ENCODE data around the gene CBLN3.
A peak's percentile ranks its signal among the peaks of the same experiment; 100 is the strongest.
"Not testable (repeated sequence)": the region's sequence is repeated elsewhere in the genome, so short reads cannot be mapped to it uniquely, and the experiment has no call there.

The CBLN3 gene

GRCh38 chr14:24458736-24459135, 29.3 kb upstream of the CBLN3 start:
- H3K4me3 ChIP-seq (ENCODE audit: low read depth, low read length), result no peak overlapping the region
- H3K4me1 ChIP-seq (ENCODE audit: control insufficient read depth, insufficient read depth, low read length), result no peaks in the 10 kb centered on the region
- peaks cover 14% of the 10 kb centered on the region for H3K9me3 ChIP-seq (ENCODE audit: control insufficient read depth, insufficient read depth, low read depth, low read length)
- H3K36me3 ChIP-seq (ENCODE audit: control insufficient read depth, insufficient read depth, low read length), result no peaks in the 10 kb centered on the region
- H3K9ac ChIP-seq (ENCODE audit: low read length), result no peak overlapping the region
- no peak overlapping the region for H3K27ac ChIP-seq (ENCODE audit: low read depth, low read length)
- H3K27me3 ChIP-seq (ENCODE audit: control insufficient read depth, insufficient read depth, low read length), result no peaks in the 10 kb centered on the region

- no peak overlapping the region for H3K4me3 ChIP-seq (ENCODE audit: low read depth, low read length)
- no peaks in the 10 kb centered on the region for H3K36me3 ChIP-seq (ENCODE audit: control insufficient read depth, insufficient read depth, low read length)
- no peak overlapping the region for H3K9ac ChIP-seq (ENCODE audit: low read length)
- no peaks in the 10 kb centered on the region for H3K4me1 ChIP-seq (ENCODE audit: control insufficient read depth, insufficient read depth, low read length)
- no peak overlapping the region for H3K27ac ChIP-seq (ENCODE audit: low read depth, low read length)
- H3K27me3 ChIP-seq (ENCODE audit: control insufficient read depth, insufficient read depth, low read length), result no peaks in the 10 kb centered on the region
- H3K9me3 ChIP-seq (ENCODE audit: control insufficient read depth, insufficient read depth, low read depth, low read length), result peaks cover 24% of the 10 kb centered on the region
Measured at GRCh38 chr14:24456980-24457379, 27.5 kb upstream of the CBLN3 start.

- not testable (repeated sequence) for H3K9ac ChIP-seq (ENCODE audit: low read length); H3K4me1 ChIP-seq (ENCODE audit: control insufficient read depth, insufficient read depth, low read length); H3K4me3 ChIP-seq (ENCODE audit: low read depth, low read length); H3K27me3 ChIP-seq (ENCODE audit: control insufficient read depth, insufficient read depth, low read length); H3K27ac ChIP-seq (ENCODE audit: low read depth, low read length); H3K36me3 ChIP-seq (ENCODE audit: control insufficient read depth, insufficient read depth, low read length)
- peaks cover 19% of the 10 kb centered on the region; the same call in 1 of the 2 replicates for H3K9me3 ChIP-seq (ENCODE audit: control insufficient read depth, insufficient read depth, low read depth, low read length)
Measured at GRCh38 chr14:24450828-24451227, 21.4 kb upstream of the CBLN3 start.

- no peaks in the 10 kb centered on the region for H3K9me3 ChIP-seq (ENCODE audit: control insufficient read depth, insufficient read depth, low read depth, low read length)
- peak overlapping the region; percentile 85 for H3K4me3 ChIP-seq (ENCODE audit: low read depth, low read length)
- peak overlapping the region; percentile 65 for H3K9ac ChIP-seq (ENCODE audit: low read length)
- H3K27me3 ChIP-seq (ENCODE audit: control insufficient read depth, insufficient read depth, low read length), result no peaks in the 10 kb centered on the region
- no peaks in the 10 kb centered on the region for H3K4me1 ChIP-seq (ENCODE audit: control insufficient read depth, insufficient read depth, low read length)
- H3K36me3 ChIP-seq (ENCODE audit: control insufficient read depth, insufficient read depth, low read length), result peaks cover 32% of the 10 kb centered on the region
- H3K27ac ChIP-seq (ENCODE audit: low read depth, low read length), result peak overlapping the region; percentile 39; the same call in 1 of the 2 replicates
Measured at GRCh38 chr14:24443053-24443665, 13.7 kb upstream of the CBLN3 start.

- Histone ChIP-seq H3K36me3 (ENCODE audit: control insufficient read depth, insufficient read depth, low read length) (peaks cover 40% of the 10 kb centered on the region), H3K4me1 (ENCODE audit: control insufficient read depth, insufficient read depth, low read length) (no peaks in the 10 kb centered on the region), H3K9ac (ENCODE audit: low read length) (peak within 1 kb of the TSS; percentile 94), H3K27ac (ENCODE audit: low read depth, low read length) (peak within 1 kb of the TSS; percentile 88), H3K9me3 (ENCODE audit: control insufficient read depth, insufficient read depth, low read depth, low read length) (no peaks in the 10 kb centered on the region), H3K27me3 (ENCODE audit: control insufficient read depth, insufficient read depth, low read length) (no peaks in the 10 kb centered on the region), H3K4me3 (ENCODE audit: low read depth, low read length) (peak within 1 kb of the TSS; percentile 85)
Measured at GRCh38 chr14:24442240-24443052, 13.0 kb upstream of the CBLN3 start, which contains the start of gene SDR39U1. TSS of gene SDR39U1 (minus strand) at chr14:24442776. CDS start at chr14:24442769, 7 bp downstream.

GRCh38 chr14:24441904-24442239, 12.4 kb upstream of the CBLN3 start:
- H3K27me3 ChIP-seq (ENCODE audit: control insufficient read depth, insufficient read depth, low read length), result no peaks in the 10 kb centered on the region
- H3K9ac ChIP-seq (ENCODE audit: low read length), result peak overlapping the region; percentile 94
- no peaks in the 10 kb centered on the region for H3K9me3 ChIP-seq (ENCODE audit: control insufficient read depth, insufficient read depth, low read depth, low read length)
- peak overlapping the region; percentile 85 for H3K4me3 ChIP-seq (ENCODE audit: low read depth, low read length)
- peak overlapping the region; percentile 88; the same call in 1 of the 2 replicates for H3K27ac ChIP-seq (ENCODE audit: low read depth, low read length)
- H3K36me3 ChIP-seq (ENCODE audit: control insufficient read depth, insufficient read depth, low read length), result peaks cover 45% of the 10 kb centered on the region
- no peaks in the 10 kb centered on the region for H3K4me1 ChIP-seq (ENCODE audit: control insufficient read depth, insufficient read depth, low read length)

- H3K4me3 ChIP-seq (ENCODE audit: low read depth, low read length), result peak overlapping the region; percentile 85
- H3K36me3 ChIP-seq (ENCODE audit: control insufficient read depth, insufficient read depth, low read length), result peaks cover 47% of the 10 kb centered on the region
- no peaks in the 10 kb centered on the region for H3K4me1 ChIP-seq (ENCODE audit: control insufficient read depth, insufficient read depth, low read length)
- no peaks in the 10 kb centered on the region for H3K27me3 ChIP-seq (ENCODE audit: control insufficient read depth, insufficient read depth, low read length)
- no peaks in the 10 kb centered on the region for H3K9me3 ChIP-seq (ENCODE audit: control insufficient read depth, insufficient read depth, low read depth, low read length)
- no peak overlapping the region for H3K27ac ChIP-seq (ENCODE audit: low read depth, low read length)
- peak overlapping the region; percentile 94 for H3K9ac ChIP-seq (ENCODE audit: low read length)
Measured at GRCh38 chr14:24441485-24441884, 12.0 kb upstream of the CBLN3 start.

GRCh38 chr14:24440606-24441399, 11.3 kb upstream of the CBLN3 start:
- Histone ChIP-seq H3K9ac (ENCODE audit: low read length) (no peak overlapping the region), H3K4me1 (ENCODE audit: control insufficient read depth, insufficient read depth, low read length) (no peaks in the 10 kb centered on the region), H3K36me3 (ENCODE audit: control insufficient read depth, insufficient read depth, low read length) (peaks cover 52% of the 10 kb centered on the region)

GRCh38 chr14:24439830-24440605, 10.6 kb upstream of the CBLN3 start:
- no peak overlapping the region for H3K9ac ChIP-seq (ENCODE audit: low read length)

More at GRCh38 chr14:24440606-24441399, 11.3 kb upstream of the CBLN3 start:
- H3K27me3 ChIP-seq (ENCODE audit: control insufficient read depth, insufficient read depth, low read length), result no peaks in the 10 kb centered on the region
- no peak overlapping the region for H3K27ac ChIP-seq (ENCODE audit: low read depth, low read length)
- H3K9me3 ChIP-seq (ENCODE audit: control insufficient read depth, insufficient read depth, low read depth, low read length), result no peaks in the 10 kb centered on the region
- H3K4me3 ChIP-seq (ENCODE audit: low read depth, low read length), result no peak overlapping the region

GRCh38 chr14:24439257-24439656, 9.8 kb upstream of the CBLN3 start:
- H3K27me3 ChIP-seq (ENCODE audit: control insufficient read depth, insufficient read depth, low read length), result no peaks in the 10 kb centered on the region
- no peak overlapping the region for H3K9ac ChIP-seq (ENCODE audit: low read length)
- H3K27ac ChIP-seq (ENCODE audit: low read depth, low read length), result no peak overlapping the region
- no peaks in the 10 kb centered on the region for H3K9me3 ChIP-seq (ENCODE audit: control insufficient read depth, insufficient read depth, low read depth, low read length)
- no peaks in the 10 kb centered on the region for H3K4me1 ChIP-seq (ENCODE audit: control insufficient read depth, insufficient read depth, low read length)
- H3K4me3 ChIP-seq (ENCODE audit: low read depth, low read length), result no peak overlapping the region
- H3K36me3 ChIP-seq (ENCODE audit: control insufficient read depth, insufficient read depth, low read length), result peaks cover 52% of the 10 kb centered on the region

More at GRCh38 chr14:24439830-24440605, 10.6 kb upstream of the CBLN3 start:
- Histone ChIP-seq H3K36me3 (ENCODE audit: control insufficient read depth, insufficient read depth, low read length) (peaks cover 52% of the 10 kb centered on the region), H3K27me3 (ENCODE audit: control insufficient read depth, insufficient read depth, low read length) (no peaks in the 10 kb centered on the region), H3K4me3 (ENCODE audit: low read depth, low read length) (no peak overlapping the region), H3K9me3 (ENCODE audit: control insufficient read depth, insufficient read depth, low read depth, low read length) (no peaks in the 10 kb centered on the region), H3K27ac (ENCODE audit: low read depth, low read length) (no peak overlapping the region), H3K4me1 (ENCODE audit: control insufficient read depth, insufficient read depth, low read length) (no peaks in the 10 kb centered on the region)

Measured in HUES6 (cell line).